Spleen (tissue), 7 donors: ENCODE results near the gene ASTL.

ENCODE experiments used
- POLR2A ChIP-seq, 3 donors: fragments of 450-650 bp; IDR thresholded peaks; one replicate each; pipeline ENCODE4 v1.5.1; 2017; ENCODE audit warnings: antibody characterized with exemption in 3 of 3, mild to moderate bottlenecking in 1 of 3
- POLR2AphosphoS5 ChIP-seq, 3 donors: sonication (generic); formaldehyde crosslinking; IDR thresholded peaks; one replicate each; pipeline ENCODE4 v1.5.1; 2017; ENCODE audit warnings: antibody characterized with exemption in 3 of 3
- TF ChIP-seq, protein P1 (sequence below), 11 experiments: fragments of 200-600 bp in 7 of 11; fragments of 450-650 bp in 4 of 11; sonication (generic) in 4 of 11; IDR thresholded peaks in 8 of 11; conservative IDR thresholded peaks in 3 of 11; 1 replicate in 7 of 11; 2 replicates in 4 of 11; pipeline versions ENCODE4 v1.4.0 to v1.8.0; 2016 to 2021; ENCODE audit warnings: antibody characterized with exemption in 11 of 11, inconsistent platforms in 4 of 11, mild to moderate bottlenecking in 1 of 11
- donor health status: DM: no; HTN: no; CAD: no; lungs with moderate emphysema.
- donor health status: DM: no; HTN: no; CAD: no.
- donor health status: DM: no; HTN: no; CAD: no.

DNA sequence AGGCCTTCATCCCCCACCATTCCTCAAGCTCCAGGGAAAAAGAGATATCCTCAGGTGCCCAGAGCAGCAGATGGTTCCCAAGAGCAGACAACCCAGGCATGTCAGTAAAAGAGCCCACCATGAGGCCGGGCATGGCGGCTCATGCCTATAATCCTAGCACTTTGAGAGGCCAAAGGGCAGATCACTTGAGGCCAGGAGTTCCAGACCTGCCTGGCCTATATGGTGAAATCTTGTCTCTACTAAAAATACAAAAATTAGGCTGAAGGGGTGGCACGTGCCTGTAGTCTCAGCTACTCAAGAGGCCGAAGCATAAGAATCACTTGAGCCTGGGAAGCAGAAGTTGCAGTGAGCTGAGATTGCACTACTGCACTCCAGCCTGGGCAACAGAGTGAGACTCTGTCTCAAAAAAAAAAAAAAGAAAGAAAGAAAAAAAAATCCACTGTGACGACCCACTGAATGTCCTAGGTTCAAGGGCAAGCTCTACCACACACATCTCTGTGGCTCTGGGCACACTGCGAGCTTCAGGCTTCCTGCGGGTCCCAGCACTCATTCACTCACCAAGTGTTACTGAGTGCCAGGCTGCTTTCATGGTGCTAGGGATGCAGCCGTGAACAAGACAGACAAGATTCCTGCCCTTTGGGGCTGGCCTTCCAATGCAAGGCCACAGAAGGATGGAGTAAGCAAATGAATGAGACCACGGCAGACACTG, 13.4 kb upstream of the ASTL start:
- TF ChIP-seq, protein P1, sequence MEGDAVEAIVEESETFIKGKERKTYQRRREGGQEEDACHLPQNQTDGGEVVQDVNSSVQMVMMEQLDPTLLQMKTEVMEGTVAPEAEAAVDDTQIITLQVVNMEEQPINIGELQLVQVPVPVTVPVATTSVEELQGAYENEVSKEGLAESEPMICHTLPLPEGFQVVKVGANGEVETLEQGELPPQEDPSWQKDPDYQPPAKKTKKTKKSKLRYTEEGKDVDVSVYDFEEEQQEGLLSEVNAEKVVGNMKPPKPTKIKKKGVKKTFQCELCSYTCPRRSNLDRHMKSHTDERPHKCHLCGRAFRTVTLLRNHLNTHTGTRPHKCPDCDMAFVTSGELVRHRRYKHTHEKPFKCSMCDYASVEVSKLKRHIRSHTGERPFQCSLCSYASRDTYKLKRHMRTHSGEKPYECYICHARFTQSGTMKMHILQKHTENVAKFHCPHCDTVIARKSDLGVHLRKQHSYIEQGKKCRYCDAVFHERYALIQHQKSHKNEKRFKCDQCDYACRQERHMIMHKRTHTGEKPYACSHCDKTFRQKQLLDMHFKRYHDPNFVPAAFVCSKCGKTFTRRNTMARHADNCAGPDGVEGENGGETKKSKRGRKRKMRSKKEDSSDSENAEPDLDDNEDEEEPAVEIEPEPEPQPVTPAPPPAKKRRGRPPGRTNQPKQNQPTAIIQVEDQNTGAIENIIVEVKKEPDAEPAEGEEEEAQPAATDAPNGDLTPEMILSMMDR (IDR thresholded peaks at IDR 0.05 in 8 of 11, conservative IDR thresholded peaks at IDR 0.05 in 3 of 11): no peak
- no peak for TF ChIP-seq POLR2A (IDR thresholded peaks at IDR 0.05)
- no peak for TF ChIP-seq POLR2AphosphoS5 (IDR thresholded peaks at IDR 0.05)
